Omental fat pad (tissue), 4 donors: ENCODE results near the gene HAND1. TPM values are rescaled to one million over a fixed set of nuclear protein-coding genes. Genes with fewer than 3 reads are reported as not detected.

ENCODE experiments used
- ATAC-seq: fragments of 150-250 bp; one replicate; pipeline ENCODE4 v1.9.1; 2016; ENCODE audit warnings: mild to moderate bottlenecking, moderate library complexity; ENCODE audit not compliant: low FRiP score
- DNase-seq: peaks from one replicate; pipeline ENCODE4 v3.0.0-alpha.2; 2019; ENCODE audit warnings: low spot score
- total RNA-seq, 4 donors: library from RNA; depleted of rRNA; stranded (reverse); fragments of >200 nt; gene quantifications; one replicate each; pipeline ENCODE4 v1.1.0, GENCODE V29; 2016
- TF ChIP-seq, protein P1 (sequence below), 3 donors: fragments of 450-650 bp; IDR thresholded peaks; one replicate each; pipeline ENCODE4 v1.5.1; 2016 to 2017; ENCODE audit warnings: antibody characterized with exemption in 3 of 3, mild to moderate bottlenecking in 3 of 3, moderate library complexity in 2 of 3

HAND1 gene
- total RNA-seq, 4 donors from 2014 or later = 0.25 to 1.7 TPM; not detected in 2

DNA sequence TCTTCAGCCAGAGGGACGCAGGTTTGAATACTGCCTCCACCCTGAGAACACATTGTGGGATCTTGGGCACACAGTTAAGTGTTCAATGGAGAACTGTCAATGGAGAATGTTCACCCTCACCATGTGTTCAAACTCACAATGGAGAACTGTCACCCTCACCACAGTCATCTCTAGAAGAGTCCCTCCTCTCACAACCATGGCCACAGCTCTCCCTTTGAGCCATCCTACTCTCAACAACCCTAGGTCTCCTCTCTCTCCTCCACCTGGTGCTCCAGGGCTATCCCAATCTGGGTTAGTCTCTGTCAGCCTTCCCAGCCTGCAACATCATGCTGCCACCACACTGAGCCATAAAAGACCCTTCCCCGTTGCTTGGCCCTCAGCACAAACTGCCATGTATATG, 36.3 kb upstream of the HAND1 start:
- no peak for ATAC-seq
- TF ChIP-seq, protein P1, sequence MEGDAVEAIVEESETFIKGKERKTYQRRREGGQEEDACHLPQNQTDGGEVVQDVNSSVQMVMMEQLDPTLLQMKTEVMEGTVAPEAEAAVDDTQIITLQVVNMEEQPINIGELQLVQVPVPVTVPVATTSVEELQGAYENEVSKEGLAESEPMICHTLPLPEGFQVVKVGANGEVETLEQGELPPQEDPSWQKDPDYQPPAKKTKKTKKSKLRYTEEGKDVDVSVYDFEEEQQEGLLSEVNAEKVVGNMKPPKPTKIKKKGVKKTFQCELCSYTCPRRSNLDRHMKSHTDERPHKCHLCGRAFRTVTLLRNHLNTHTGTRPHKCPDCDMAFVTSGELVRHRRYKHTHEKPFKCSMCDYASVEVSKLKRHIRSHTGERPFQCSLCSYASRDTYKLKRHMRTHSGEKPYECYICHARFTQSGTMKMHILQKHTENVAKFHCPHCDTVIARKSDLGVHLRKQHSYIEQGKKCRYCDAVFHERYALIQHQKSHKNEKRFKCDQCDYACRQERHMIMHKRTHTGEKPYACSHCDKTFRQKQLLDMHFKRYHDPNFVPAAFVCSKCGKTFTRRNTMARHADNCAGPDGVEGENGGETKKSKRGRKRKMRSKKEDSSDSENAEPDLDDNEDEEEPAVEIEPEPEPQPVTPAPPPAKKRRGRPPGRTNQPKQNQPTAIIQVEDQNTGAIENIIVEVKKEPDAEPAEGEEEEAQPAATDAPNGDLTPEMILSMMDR (IDR thresholded peaks at IDR 0.05) = no peak
- no peak for DNase-seq

DNA sequence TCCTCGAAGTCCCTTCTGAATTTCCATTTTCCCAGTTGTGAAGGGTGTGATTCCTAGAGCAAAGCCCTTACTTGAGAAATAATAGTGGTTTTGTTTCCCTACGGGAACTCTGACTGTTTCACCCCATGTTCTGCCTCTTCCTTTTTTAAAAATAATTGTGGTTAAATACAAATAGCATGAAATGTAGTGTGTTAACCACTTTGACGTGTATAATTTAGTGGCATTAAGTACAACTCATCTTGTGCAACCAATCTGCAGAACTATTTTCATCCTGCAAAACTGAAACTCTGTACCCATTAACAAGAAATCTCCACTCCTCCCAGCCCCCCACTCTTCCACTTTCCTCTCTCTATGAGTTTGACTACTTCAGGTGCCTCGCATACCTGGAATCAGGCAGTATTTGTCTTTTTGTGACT, 35.6 kb upstream of the HAND1 start:
- TF ChIP-seq, protein P1 (IDR thresholded peaks at IDR 0.05) = no peak
- no peak for DNase-seq
- ATAC-seq = no peak

DNA sequence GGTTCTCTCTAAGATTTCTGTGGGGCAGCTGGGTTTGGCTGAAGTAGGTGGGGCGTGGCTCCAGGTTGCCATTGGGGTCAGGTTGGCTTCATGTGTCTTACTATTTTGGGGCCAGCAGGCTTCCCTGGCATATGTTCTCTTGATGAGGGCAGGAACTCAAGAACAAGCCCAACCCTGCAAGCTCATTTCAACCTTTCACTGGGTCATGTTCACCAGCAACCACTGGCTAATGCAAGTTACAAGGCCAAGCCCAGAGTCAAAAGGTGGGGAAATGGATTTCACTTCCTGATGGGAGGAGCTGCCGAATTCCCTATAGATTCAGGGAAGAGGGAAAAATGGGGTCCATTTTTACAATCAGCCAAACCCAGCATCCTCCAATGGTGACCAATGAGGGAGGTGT, 34.0 kb upstream of the HAND1 start:
- ATAC-seq = no peak
- DNase-seq = no peak
- TF ChIP-seq, protein P1 (IDR thresholded peaks at IDR 0.05) = no peak

DNA sequence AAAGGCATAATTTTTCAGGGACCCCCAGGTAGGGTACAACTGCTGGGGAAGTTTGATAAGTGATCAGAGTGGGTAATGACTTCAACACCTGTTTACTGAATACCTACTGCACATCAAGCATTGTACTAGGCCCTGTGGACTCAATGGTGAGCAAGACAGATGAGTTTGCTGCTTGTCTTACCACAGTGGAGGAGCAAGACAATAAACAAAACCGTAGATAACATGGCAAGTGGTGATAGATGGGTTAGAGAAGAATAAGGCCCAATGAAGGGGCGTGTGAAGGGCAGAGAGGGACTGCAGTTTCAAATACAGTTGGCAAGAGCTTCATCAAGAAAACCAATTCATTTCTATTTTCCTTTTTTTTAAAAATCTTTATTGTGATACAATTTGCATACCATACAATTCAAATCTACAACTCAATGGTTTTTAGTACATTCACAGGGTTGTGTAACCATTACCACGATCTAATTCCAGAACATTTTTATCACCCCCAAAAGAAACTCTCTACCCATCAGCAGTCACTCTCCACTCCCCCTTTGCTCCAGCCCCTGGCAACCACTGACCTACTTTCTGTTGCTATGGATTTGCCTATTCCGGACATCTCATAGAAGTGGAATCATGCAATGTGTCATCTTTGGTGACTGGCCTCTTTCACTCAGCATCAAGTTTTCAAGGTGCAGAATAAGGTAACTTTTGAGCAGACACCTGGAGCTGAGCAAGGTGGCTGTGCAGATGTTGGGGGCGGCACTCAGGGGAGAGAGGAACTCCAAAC, 31.9 kb upstream of the HAND1 start:
- TF ChIP-seq, protein P1 (IDR thresholded peaks at IDR 0.05) = no peak
- ATAC-seq (no peak), DNase-seq (no peak)

DNA sequence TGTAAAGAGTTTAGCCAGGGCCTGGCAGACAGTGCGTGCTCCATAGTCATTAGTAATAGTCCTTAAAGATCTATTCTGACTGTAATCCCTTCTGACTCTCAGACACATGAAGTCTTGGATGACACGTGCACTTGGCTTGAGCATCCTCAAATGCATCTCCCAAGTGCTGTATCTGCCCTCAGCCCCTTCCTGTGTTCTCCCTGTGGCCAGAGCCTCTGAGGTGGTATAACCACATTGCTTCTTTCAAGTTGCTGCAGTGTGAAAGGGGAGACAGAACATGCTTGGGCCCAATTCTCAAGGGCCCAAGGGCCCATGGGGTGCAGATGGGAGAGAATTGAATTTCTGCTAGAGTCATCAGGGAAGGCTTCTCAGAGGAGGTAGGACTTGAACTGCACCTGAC, 30.1 kb upstream of the HAND1 start:
- TF ChIP-seq, protein P1 (IDR thresholded peaks at IDR 0.05) = no peak
- ATAC-seq (no peak), DNase-seq (no peak)

DNA sequence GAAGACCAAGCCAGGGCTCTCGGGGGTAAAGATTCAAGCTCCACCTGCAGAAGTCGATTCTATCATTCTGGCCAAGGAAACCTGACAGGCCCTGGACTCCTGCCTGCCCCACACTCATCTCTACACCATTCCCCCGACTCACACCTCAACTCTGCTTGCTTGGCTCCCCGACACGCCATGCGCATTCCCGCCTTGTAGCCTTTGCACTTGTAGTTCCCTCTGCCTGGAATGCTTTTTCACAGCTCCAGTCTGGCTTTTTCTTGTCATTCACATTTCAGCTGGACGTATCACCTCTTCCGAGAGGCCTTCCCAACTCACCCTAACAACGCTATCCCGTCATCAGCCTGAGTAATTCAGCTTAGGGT, 28.7 kb upstream of the HAND1 start:
- DNase-seq = no peak
- TF ChIP-seq, protein P1 (IDR thresholded peaks at IDR 0.05) = no peak
- ATAC-seq = no peak

DNA sequence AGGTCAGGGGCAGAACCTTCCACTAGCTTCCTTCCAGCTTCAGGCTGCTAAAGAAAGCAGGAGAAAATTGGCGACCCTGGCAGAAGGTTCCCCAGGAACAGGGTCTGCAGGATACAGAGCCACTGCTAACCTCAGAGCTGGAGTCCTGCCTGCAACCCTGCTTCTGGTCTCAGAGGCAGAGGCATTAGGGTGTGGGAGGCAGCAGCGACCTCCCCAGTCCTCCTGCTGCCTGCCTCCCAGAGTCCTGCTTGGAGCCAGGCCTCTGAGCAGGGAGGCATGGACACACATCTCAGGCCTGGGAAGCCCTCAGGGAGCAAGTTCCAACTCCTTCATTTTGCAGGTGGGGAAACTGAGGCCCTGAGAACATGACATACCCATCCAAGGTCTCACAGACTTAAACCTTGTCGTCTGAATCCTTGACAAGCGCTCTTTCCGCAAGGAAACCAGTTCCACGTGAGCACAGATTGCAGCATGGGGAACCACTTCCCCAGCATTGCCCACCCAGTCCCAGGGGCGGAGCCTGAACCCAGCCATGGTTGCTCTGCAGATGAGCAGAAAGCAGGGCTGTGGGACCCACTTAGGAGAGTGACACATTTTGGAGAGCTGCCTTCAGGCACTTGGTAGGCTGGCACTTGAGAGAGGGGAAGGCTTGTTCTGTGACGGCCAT, 28.2 kb upstream of the HAND1 start:
- ATAC-seq = no peak
- TF ChIP-seq, protein P1 (IDR thresholded peaks at IDR 0.05) = no peak
- DNase-seq = no peak
